ENCODE data around the gene UCP2.

The UCP2 gene

DNA sequence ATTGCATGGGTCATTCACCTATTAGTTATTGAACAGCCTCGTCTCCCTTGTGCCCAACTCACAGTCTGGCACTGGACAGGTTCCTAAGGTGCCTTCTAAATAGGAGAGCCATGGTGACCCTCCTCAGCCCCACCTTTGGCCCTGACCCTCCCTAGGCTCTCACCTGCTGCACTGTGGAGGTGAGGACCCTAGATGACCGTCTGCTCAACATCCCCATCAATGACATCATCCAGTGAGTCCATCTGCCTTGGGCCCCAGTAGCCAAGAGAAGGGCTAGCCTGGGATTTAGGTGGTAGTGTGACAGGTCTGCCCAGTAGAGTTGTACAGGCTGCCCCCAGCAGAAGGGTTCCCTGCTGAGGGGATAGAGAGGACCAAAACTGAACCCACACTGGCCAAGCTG lies 13.6 kb downstream of the UCP2 start:
- DNase-seq: no peak

DNA sequence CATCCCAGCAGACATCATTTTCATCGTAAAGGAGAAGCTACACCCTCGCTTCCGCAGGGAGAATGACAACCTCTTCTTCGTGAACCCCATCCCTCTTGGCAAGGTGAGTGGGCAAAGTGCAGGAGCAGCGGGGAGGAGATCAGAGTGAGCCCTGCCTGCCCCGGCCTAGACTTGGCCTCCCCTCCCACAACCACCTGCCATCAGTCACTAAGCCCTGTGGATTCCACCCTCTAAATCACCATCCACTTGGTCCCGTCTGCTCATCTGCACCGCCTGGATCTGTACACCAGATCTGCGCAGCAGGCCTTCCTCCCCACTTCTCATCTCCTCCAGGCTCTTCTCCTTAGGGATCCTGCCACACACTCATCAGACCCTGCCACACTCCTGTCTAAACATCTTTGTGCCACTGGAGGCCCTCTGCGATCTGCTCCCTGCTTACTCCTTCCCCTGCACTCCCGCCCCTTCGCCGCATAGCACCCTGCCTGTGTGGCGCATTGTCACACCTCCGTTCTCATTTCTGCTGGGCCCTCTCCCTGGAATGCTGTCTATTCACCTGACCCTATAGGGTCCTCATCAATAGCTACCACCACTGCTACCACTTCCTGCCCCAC lies 14.2 kb downstream of the UCP2 start:
- no peak for DNase-seq

DNA sequence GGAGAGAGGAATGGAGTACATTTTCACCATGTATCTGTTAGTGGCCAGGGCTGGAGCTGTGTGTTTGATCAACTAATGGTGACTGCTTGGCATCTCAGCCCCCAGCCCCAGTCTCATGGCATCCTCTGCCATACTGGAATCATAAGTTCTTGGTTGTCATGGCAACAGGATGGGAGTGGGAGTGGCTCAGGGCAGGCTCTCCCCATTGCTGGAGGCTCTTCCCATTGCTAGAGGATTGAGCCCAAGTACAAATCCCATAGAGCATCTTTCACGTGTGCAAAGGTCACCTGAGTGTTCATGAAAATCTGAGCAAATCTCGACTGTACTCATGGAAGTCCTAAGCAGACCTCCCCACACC lies 16.9 kb downstream of the UCP2 start:
- no peak for DNase-seq

DNA sequence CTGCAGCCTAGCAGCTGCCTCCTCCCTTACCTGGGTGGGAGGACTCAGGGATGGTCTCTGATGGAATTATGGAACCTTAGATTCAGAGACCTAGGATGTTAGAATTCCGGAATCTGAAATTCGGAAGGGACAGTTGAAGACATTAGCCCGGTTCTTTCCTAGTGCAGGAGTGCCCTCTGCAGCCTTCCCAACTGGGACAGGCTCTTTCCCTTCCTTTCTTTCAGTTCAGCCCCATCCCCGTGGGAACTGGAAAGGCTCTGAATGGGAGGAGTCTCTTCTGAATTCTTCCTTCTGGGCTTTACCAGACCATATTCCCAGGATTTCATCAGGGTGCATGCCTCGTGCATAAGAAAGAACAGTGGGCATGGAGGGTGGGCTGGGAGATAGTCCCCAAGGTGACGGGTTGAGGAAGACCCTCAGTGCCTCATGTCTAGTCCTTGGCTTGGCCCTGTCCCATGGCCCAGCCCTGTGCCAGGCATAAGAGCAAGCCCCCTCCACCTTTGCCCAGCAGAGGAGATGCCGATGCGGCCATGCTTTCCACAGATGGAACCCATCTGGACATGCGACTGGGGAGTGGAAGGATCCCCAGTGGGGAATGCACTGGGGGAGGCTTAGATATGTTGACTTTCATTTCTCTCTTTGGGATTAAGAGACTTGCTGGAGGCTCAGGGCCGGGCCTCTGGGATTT lies 17.4 kb downstream of the UCP2 start:
- no peak for DNase-seq

DNA sequence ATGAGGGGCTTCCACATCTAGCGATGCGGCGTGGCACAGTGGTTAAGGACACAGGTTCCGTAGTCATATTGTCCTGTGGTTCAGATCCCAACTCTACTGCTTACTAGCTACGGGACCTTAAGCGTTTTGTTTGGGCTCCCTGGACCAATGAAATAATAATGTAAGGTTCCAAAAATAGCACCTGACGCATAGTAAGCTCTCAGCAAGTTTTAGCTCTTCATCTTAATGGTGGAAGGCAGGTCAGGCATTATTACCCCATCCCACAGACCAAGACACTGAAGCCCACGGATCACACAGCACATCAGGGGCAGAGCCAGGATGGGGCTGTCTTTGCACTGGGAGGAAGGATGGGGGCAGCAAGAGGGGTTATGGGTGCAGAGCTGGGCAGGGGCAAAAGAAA lies 18.8 kb downstream of the UCP2 start:
- DNase-seq: no peak

DNA sequence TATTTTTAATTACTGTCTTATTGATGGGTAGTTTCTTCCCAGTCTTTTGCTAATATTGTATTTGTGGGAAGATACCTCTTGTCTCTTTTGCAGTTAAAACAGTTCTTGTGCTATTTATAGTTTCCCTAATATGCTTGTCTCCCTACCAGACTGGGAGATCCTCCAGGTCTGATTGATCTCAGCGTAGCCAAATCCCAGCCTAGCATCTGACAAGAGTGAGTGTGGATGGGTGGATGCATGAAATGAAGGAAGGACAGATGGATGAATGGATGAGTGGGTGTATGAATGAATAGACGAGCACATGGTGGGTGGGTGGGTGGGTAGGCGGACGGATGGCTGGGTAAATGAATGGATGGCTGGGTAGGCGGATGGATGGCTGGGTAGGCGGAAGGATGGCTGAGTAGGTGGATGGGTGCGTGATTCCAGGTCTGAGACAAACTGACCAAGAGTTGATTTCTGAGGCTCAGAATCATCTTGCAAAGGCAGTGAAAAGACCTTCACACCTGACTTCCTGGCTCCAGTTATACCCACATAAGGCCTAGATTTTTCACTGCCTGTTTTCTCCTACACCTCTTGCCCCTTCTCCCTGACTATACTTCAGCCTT lies 20.4 kb downstream of the UCP2 start:
- DNase-seq: no peak

DNA sequence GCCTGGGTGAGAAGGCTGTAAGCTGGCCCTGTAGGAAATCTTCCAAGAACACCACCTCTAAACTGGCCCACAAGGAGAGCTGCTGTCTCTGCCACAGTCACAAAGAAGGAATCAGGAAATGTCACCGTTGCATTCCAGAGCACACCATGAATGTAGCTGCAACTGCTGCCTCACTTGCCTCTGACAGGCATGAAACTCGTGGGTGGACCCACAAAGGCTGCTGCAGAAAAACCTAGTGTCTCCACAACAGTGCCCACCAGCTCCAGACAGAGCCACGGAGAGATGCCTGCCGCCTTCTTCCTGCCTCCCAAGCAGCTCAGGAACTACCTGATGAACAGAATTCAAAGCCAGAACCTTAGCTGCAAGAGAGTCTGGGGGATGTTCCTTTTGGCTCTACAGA lies 21.3 kb downstream of the UCP2 start:
- DNase-seq: no peak

DNA sequence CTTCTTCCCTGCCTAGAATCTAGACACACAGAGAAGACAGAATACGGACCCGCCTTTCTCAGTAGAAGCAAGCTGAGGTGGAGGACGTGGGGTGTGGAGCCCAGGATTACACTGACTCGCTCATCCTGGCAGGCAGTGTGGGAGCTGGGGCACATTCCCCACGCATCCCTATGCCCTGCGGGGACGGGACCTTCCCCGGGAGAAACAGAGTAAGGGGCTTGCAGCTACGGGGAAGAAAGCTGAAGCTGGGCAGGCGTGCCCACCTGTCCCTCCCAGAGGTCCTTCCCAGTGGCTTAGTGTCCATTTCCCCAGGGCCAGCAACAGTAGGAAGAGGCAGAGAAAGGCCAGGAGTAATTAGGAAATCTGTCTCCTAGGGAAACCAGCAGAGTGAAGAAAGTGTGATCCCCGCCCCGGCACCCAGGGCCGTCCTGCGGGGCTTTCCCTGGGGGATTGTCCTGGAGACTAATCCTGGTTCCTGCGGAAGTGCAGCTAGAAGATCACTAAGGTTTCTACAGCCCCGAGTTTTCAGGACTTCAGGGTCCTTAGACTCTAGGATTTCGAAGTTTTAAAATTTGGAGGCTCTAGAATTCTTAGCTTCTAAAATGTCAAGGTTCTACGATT lies 24.0 kb downstream of the UCP2 start:
- no peak for DNase-seq

DNA sequence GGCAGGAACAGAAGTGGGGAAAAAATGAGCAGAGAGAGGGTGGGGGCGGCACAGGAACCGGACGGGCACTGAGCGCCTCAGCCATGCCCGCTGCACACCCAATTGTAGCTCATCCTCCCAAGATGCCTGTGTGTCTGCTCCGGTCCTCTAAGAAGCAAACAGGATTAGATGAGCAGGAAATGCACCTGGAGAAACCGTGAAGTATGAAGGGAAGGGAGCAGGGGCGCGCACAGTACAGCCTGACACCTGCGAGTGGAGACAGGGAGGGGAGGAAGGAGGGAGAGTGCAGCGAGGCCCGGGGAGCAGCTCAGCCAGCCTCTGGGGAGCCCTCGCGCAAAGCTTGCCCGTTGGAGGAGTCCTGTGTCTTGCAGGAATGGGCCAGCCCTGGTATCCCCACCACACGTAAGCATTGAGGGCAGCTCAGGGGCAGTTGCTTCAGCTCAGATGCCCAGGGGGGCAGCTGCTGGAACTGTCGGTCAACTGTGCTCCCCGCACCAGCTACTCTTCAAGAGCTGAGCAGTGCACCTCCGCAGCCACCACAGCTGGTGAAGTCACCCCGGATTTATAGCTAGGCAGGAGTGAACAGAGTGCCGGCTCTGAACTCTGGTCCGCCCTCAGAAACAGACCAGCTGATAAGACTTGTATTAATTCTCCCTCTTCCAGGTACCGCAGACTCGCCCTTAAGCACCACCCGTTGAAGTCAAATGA lies 24.8 kb downstream of the UCP2 start:
- no peak for DNase-seq

DNA sequence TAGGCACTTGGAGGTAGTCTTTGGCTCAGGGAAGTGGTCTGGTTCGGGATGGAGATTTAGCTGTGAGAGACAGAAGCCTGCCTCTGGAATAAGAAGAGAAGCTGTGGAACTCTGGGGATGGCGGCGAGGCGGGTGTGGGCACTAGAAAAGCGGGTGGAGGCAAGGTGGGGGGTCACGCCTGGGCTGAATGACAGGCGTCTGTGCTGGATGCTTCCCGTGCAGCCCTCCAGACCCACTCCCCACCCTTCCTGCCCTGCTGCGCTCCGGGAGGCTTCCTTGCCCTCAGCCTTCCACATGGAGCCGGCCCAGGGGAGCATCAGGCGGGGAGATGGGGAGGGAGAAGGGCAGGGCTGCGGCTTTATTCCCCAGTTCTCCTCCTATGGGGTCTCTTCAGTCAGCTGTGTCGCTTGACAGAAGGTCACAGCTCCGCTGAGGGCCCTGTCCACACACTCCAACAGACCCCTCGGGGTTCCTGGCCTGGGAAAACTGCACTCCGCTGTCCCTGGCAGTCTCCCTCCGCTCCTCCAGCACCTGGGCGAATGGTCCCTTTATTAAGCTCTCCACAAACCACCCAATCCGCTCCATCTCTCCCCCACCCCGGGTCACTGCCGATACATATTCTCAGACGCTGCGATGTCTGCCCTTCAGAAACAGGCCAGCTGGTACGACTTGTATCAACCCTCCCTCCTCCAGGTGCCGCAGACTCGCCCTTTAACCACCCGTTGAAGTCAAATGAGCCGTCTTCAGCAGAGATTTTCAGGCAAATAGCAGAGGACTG lies 25.6 kb downstream of the UCP2 start:
- no peak for DNase-seq

DNA sequence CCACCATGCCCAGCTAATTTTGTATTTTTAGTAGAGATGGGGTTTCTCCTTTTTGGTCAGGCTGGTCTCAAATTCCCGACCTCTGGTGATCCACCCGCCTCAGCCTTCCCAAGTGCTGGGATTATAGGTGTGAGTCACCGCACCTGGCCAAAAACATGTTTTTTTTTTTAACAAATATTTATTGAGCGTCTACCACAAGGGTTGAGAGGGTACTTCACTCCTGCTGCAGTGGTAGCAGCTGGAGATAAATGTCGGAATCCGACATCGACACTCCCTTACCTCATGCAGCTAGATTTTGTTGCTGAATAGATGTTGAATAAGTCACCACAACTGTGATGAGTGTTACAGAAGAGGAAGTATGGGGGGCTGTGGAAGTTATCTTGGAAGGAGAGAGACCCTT lies 30.8 kb downstream of the UCP2 start:
- DNase-seq: no peak

DNA sequence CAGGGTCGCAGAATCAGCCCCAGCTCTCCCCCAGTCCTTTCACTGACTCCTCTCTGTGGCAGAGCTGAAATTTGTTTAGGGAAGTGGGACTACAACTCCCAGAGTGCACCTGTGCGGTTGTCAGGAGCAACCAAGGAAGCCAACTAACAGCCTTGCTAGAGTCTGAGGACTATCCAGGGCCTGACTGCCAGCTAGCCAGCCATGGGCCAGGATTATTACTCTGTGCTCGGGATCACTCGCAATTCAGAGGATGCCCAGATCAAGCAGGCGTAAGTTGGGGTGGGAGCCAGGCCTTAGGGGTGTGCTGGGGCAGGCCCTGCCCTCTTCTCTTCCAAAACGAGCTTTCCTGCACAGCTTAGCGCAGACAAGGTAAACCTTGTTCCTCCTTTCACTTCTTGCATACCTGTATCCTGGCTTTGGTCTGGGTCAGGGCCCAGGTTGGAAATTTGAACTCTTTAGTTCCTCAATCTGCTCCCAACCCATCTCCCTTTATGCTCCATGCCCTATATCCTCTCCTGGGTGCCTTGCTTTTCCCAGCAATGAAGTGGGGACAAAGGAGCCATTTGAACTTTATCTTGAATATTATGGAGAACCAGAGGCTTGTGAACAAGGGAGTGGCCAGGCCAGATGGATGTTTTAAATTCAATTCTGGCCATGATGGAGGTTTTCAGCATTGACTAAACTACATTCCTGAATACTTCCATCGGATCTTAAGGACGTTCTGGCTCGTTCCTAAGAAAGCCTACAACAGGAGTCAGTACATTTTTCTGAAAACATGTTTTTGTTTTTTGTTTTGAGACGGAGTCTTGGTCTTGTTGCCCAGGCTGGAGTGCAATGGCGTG lies 31.6 kb downstream of the UCP2 start, which contains the start of gene DNAJB13:
Gene DNAJB13 (plus strand): TSS at position 158 of the 842 bp plus-strand sequence. CDS start 44 bp downstream, at position 202.
- DNase-seq: no peak

DNA sequence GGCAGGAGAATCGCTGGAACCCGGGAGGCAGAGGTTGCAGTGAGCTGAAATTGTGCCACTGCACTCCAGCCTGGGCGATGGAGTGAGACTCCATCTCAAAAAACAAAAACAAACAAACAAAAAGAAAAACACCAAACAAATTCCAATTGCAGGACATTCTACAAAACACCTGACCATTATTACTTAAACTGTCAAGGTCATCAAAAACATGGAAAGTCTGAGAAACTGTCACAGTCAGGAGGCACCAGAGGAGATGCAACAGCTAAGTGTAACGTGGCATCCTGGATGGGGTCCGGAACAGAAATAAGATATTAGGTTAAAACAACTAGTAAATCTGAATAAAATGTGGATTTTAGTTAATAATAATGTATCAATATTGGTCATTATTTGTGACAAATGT lies 32.7 kb downstream of the UCP2 start:
- DNase-seq: no peak

DNA sequence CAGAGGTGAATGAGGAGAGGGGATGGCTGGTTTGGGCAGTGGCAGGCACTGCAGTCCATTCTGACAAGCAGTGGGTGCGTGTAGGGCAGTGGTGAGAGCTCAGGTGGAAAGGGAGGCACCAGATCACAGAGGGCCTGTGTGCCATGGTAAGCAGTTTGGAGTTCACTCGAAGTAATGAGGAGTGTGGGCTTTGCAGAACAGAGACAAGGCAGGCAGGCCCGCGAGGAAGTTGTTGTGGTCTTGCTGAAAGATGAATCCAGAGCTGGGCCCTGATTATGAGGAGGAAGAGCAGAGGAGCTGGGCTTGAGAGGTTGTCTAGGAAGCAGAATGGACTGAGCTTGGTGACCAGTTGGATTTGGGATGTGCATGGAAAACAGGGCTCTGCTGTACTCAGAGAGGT lies 33.4 kb downstream of the UCP2 start:
- no peak for DNase-seq

DNA sequence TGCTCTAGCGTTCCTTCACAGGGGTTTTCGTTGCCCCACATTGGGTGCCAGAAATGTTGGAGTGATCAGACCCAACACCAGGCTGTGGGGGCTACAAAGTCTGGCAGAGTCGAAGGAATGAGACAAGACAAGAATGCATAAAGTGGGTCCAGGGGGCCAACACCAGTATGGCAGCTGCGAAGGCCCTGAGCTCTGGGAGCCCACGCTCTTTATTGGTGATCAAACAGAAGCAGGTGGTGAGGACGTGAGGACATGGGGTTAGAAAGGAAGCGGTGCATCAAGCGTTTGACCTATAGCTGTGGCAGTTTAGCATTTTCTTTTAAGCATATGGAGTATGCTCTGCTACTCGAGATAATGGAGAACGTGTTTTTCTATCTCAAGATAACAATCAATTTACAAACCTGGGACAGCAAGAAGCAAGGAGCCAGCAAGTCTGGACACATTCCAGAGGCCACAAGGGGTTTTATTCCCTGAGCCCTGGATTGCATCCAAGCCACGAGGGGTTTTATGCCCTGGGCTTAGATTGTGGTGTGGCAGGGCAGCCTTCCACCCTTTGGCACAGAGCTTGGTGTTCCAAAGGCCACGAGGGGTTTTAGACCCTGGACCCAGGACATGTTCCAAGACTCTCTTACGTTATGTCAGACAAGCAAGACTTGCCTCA lies 35.7 kb downstream of the UCP2 start:
- no peak for DNase-seq

DNA sequence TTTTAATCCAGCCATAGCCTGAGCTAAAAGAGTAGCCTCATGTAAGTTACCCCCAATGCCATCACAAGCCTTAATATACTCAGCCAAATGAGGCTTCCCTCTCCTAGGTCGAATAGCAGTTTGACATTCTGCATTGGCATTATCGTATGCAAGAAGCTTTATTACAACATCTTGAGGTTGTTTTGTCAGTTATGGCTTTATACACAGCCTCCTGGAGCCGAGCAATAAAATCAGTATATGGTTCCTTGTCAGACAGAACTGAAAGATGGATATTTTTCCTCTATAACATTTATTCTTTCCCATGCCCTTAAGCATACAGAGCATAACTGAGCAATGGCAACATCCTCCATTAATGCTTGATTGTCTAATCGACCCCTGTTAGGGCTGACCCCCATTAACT lies 37.2 kb downstream of the UCP2 start:
- DNase-seq: no peak

DNA sequence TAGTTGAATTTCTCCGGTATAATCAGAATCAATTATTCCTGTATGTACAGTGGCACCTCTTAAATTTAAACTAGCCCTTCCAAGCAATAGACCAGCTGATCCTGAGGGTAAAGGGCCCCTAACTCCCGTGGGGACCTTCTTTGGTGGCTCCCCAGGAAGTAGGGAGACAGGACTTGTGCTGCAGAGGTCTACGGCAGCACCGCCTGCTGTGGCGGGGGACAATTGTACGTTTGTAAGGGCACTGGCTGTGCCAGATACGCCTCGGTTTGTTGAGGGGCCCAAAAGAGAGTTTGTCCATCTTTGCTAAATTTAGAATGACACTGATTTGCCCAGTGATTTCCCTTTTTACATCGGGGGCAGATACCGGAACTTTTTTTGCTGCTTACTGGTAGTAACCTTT lies 37.7 kb downstream of the UCP2 start:
- no peak for DNase-seq

DNA sequence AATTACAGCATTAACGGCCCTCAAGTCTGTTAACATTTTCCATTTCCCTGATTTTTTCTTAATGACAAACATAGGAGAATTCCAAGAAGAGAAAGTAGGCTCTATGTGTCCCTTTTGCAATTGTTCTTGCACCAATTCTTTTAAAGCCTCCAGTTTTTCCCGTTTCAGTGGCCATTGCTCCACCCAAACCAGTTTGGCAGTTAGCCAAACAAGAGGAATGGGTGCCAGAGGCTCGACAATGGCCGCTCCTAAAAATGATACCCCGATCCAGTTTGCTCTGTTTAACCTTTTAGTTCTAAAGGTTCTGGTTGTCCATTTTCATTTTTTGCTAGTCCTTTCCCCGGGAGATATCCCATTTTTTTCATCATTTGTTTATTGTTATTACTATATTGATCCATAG lies 38.6 kb downstream of the UCP2 start:
- no peak for DNase-seq

DNA sequence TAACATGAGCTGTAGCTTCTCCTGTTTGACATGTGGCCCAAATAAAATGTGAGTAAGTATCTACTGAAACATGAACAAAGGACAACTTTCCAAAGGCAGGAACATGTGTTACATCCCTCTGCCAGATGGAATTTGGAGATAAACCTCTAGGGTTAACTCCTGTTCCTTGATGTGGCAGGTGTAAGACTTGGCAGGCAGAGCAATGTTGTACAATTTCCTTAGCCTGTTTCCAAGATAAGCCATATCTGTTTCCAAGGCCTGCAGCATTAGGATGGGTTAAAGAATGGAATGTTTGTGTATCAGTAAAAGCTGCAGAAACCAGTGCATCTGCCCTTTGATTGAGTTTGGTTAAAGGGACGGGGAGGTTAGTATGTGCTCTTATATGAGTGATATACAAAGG lies 40.6 kb downstream of the UCP2 start:
- DNase-seq: no peak

DNA sequence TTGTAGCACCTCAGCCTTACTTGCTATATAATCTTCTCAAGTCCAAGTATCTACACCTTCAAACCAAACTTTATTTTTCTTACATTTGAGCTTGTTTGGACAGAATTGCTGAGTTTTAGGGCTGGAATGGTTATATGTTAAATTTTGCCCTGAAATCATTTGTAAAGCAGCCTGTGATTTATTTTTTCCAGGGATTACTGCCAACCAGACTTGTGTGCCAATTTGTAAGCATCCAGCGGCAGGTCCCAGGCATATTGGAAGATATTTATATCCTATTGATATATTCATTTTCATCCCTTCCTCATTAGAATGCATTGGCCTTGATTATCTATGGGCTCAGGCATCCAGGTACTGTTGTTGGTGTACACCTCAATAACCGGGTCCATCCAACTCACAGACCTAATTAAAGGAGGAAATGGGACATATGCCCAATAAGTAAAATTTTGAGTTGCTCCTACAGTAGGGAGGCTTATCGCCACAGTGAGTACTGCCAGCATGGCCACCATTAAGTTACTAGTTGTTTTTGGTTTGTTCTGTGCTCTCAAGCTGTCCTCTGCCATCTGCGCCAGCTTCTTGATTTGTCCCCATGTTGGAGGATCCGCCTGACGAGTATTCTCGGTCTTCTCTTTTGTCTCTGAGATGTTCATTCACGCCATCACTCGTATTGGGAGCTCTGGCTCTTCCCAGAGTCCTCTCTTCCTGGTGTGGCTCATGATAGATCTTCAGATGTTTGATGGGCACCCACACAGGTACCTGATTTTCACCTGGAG lies 41.7 kb downstream of the UCP2 start:
- no peak for DNase-seq
